Stomach (tissue), 9 donors: Measurements from ENCODE around the gene GNAI3. TPM values are rescaled to one million over a fixed set of nuclear protein-coding genes. Genes with fewer than 3 reads are reported as not detected.

Source experiments
- DNase-seq, 2 donors: peaks; one replicate each; pipeline versions ENCODE4 v3.0.0 to v3.0.0-alpha.2; 2013 to 2019
- H3K27ac ChIP-seq, 5 donors: fragments of 200-600 bp in 4 of 5; sonication (generic) in 4 of 5; one replicate each; pipeline ENCODE4 v1.5.1; 2013 to 2019; ENCODE audit warnings: mild to moderate bottlenecking in 1 of 5, moderate library complexity in 1 of 5
- H3K27me3 ChIP-seq, 3 donors: fragments of 200-600 bp; sonication (generic); one replicate each; pipeline ENCODE4 v1.5.1; 2017 to 2019; ENCODE audit warnings: mixed run types in 1 of 3
- H3K36me3 ChIP-seq, 4 donors: fragments of 200-600 bp; sonication (generic); 1 replicate in 3 of 4; 2 replicates in 1 of 4; pipeline ENCODE4 v1.5.1; 2016 to 2019
- H3K4me1 ChIP-seq, 4 donors: fragments of 200-600 bp; sonication (generic); one replicate each; pipeline ENCODE4 v1.5.1; 2016 to 2019
- H3K4me3 ChIP-seq, 4 donors: fragments of 200-600 bp; sonication (generic) in 3 of 4; one replicate each; pipeline ENCODE4 v1.5.1; 2016 to 2019; ENCODE audit warnings: mild to moderate bottlenecking in 1 of 4
- H3K9me3 ChIP-seq, 4 donors: fragments of 200-600 bp; sonication (generic); one replicate each; pipeline ENCODE4 v1.5.1; 2016 to 2019
- EP300 ChIP-seq: sonication (generic); formaldehyde crosslinking; IDR thresholded peaks from one replicate; pipeline ENCODE4 v1.6.1; 2017; ENCODE audit warnings: antibody characterized with exemption
- POLR2A ChIP-seq, 4 donors: fragments of 450-650 bp; IDR thresholded peaks; one replicate each; pipeline ENCODE4 v1.6.1; 2016; ENCODE audit warnings: antibody characterized with exemption in 4 of 4, control low read depth in 2 of 4, mild to moderate bottlenecking in 1 of 4, moderate library complexity in 1 of 4
- POLR2AphosphoS5 ChIP-seq, 3 donors: sonication (generic); formaldehyde crosslinking; IDR thresholded peaks; one replicate each; pipeline ENCODE4 v1.6.1; 2016; ENCODE audit warnings: antibody characterized with exemption in 3 of 3
- WGBS, 5 donors: extraction: QIAGEN DNeasy Blood & Tissue Kit in 3 of 5; methylation state at CpG; one replicate each; pipeline versions ENCODE4 v1.1.5 to v1.1.7; 2013 to 2018; 5-methylcytosine and 5-hydroxymethylcytosine counted together
- intact Hi-C: fragments of 100-400 bp; cut with DNase I; formaldehyde crosslinking; loops from one replicate; pipeline ENCODE4 v1.15.1; 2023; ENCODE audit warnings: low total_unique reads
- polyA plus RNA-seq, 3 donors: library from polyadenylated mRNA; stranded (reverse); fragments of 200-250 nt; gene quantifications; one replicate each; pipeline ENCODE4 v1.2.3, GENCODE V29; 2013
- total RNA-seq, 5 donors: library from RNA; depleted of rRNA; stranded (reverse); fragments of >200 nt; gene quantifications; one replicate each; pipeline versions ENCODE4 v1.1.0 to v1.2.3, GENCODE V29; 2014 to 2016
- TF ChIP-seq, protein P1 (sequence below), 7 experiments: fragments of 450-650 bp in 4 of 7; fragments of 200-600 bp in 3 of 7; sonication (generic) in 3 of 7; IDR thresholded peaks; one replicate each; pipeline ENCODE4 v1.5.1; 2016 to 2019; ENCODE audit warnings: antibody characterized with exemption in 7 of 7, control low read depth in 2 of 7, mild to moderate bottlenecking in 1 of 7
- donor health status: healthy with polysubstance abuse.
- donor health status: Bipolar disorder and iron deficiency.
- donor health status: healthy.

Gene GNAI3
- total and polyA plus RNA-seq, 8 donors: 0.58 to 12.7 (median 3.1) TPM

- no peak for DNase-seq
- H3K27me3 ChIP-seq: no peaks in the 10 kb centered on the region
- intact Hi-C loops: no loop called here
- no peak overlapping the region for H3K4me3 ChIP-seq
- no peak overlapping the region for H3K27ac ChIP-seq
- TF ChIP-seq POLR2A (IDR thresholded peaks at IDR 0.05) (no peak), EP300 (no peak), POLR2AphosphoS5 (IDR thresholded peaks at IDR 0.05) (no peak)
- TF ChIP-seq, protein P1, sequence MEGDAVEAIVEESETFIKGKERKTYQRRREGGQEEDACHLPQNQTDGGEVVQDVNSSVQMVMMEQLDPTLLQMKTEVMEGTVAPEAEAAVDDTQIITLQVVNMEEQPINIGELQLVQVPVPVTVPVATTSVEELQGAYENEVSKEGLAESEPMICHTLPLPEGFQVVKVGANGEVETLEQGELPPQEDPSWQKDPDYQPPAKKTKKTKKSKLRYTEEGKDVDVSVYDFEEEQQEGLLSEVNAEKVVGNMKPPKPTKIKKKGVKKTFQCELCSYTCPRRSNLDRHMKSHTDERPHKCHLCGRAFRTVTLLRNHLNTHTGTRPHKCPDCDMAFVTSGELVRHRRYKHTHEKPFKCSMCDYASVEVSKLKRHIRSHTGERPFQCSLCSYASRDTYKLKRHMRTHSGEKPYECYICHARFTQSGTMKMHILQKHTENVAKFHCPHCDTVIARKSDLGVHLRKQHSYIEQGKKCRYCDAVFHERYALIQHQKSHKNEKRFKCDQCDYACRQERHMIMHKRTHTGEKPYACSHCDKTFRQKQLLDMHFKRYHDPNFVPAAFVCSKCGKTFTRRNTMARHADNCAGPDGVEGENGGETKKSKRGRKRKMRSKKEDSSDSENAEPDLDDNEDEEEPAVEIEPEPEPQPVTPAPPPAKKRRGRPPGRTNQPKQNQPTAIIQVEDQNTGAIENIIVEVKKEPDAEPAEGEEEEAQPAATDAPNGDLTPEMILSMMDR (IDR thresholded peaks at IDR 0.05): no peak
- H3K36me3 ChIP-seq: no peaks in the 10 kb centered on the region
- WGBS, 5 donors: 88 to 97% (median 91%) methylated on average over 2 of the region's 2 CpGs
- no peaks in the 10 kb centered on the region for H3K9me3 ChIP-seq
- peaks cover 0 to 80% (median 36%) of the 10 kb centered on the region in 4 donors for H3K4me1 ChIP-seq
Observed at GRCh38 chr1:109556563-109556962, 8.1 kb downstream of the GNAI3 start.

DNA sequence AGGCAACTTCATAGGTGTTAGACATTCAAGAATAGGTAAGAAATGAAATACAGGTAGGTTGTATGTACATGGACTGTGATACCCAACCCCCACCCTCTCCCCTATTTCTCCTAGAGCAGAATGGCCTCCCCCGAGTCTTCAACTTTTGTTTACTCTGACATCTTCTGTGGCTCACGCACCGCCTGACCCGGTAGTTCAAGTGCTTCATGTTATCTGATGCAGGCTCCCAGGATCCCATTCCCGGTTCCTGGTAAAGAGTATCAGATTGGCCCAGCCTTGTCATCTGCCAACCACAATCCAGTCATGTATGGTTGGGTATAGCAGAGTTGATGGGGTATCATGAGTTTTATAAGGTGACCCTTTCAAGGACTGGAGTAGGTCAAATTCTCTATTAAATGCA is 9.1 kb downstream of the GNAI3 start:
- no peak for DNase-seq
- Histone ChIP-seq H3K9me3 (no peaks in the 10 kb centered on the region), H3K36me3 (no peaks in the 10 kb centered on the region), H3K27me3 (no peaks in the 10 kb centered on the region), H3K4me1 (peaks cover 7 to 81% (median 42%) of the 10 kb centered on the region in 4 donors), H3K27ac (no peak overlapping the region), H3K4me3 (no peak overlapping the region)
- WGBS, 5 donors: 85 to 94% (median 87%) methylated on average over 5 of the region's 5 CpGs
- intact Hi-C loops: no loop called here
- TF ChIP-seq POLR2A (IDR thresholded peaks at IDR 0.05): no peak
- TF ChIP-seq, protein P1 (IDR thresholded peaks at IDR 0.05): no peak
- no peak for TF ChIP-seq EP300
- TF ChIP-seq POLR2AphosphoS5 (IDR thresholded peaks at IDR 0.05): no peak

DNA sequence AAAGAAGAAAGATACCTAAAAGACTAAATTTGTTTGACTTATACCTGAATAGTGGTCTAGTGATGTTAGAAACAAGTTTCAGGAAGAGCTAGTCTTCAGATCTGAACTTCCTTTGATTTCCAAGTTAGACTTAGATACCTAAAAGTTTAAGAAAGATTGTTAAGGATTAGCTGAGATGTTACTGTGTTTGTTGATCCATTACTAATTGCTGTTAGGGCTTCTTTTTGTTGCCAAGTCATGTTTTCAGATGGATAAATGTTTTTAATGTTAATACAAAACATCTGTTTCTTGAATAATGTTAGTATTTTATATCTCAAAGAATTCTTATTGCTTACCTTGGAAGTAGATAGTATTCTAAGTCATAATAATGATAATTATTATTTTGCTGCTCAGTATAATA is 11.6 kb downstream of the GNAI3 start:
- Histone ChIP-seq H3K27ac (no peak overlapping the region), H3K9me3 (no peaks in the 10 kb centered on the region), H3K36me3 (no peaks in the 10 kb centered on the region), H3K4me3 (no peak overlapping the region), H3K4me1 (peaks cover 23 to 88% (median 49%) of the 10 kb centered on the region in 4 donors), H3K27me3 (no peaks in the 10 kb centered on the region)
- intact Hi-C loops: loop anchor here (5.0 kb wide), 1 partner anchor 192 kb away; no protein-coding TSS in a partner anchor
- no peak for DNase-seq
- TF ChIP-seq POLR2A (IDR thresholded peaks at IDR 0.05) (no peak), EP300 (no peak), POLR2AphosphoS5 (IDR thresholded peaks at IDR 0.05) (no peak)
- TF ChIP-seq, protein P1 (IDR thresholded peaks at IDR 0.05): no peak

DNA sequence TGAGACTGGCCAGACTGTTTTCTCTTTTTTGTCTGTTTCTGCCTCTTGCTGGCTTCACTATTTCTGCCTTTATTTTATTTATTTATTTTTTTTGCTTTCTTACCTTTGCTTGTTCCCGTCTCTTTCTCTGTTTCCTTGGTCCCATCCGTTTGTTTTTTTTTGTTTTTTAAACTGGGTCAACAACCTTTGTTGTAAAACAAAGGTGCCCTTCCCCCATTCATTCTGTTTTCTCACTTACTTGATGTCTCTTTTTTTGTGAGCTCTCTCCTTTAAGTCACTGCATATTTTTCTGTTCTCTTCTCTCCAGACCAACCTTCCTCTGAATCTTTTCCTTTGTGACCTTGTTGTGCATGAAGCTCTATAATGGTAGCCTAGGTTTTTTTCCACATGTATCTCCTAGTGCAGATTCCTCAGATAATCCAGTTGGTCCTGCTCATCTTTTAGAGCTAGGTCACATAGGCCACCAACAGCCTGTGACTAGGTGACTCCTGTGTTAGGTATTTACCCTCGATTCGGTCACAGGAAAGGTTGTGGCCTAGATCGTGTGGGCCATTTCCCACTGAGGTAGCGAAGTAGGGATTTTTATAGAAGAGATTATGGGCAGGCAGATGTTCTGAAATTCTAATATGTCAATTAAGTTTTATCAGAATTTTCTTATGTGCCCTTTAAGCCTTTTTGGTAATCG is 15.9 kb downstream of the GNAI3 start:
- TF ChIP-seq EP300 (no peak), POLR2AphosphoS5 (IDR thresholded peaks at IDR 0.05) (no peak), POLR2A (IDR thresholded peaks at IDR 0.05) (no peak)
- TF ChIP-seq, protein P1 (IDR thresholded peaks at IDR 0.05): no peak
- Histone ChIP-seq H3K27ac (no peak overlapping the region), H3K36me3 (no peaks in the 10 kb centered on the region), H3K4me1 (peaks cover 25 to 95% (median 68%) of the 10 kb centered on the region in 4 donors), H3K9me3 (no peaks in the 10 kb centered on the region), H3K27me3 (no peaks in the 10 kb centered on the region), H3K4me3 (no peak overlapping the region)
- 81 to 87% (median 84%) methylated on average over 7 of the region's 7 CpGs for WGBS, 5 donors
- DNase-seq: no peak
- intact Hi-C loops: loop anchor here (5.0 kb wide), 1 partner anchor 188 kb away; no protein-coding TSS in a partner anchor
